GM21786 (cell line): ENCODE measurements around the gene LCAT.
"Not testable (repeated sequence)": the region's sequence is repeated elsewhere in the genome, so short reads cannot be mapped to it uniquely, and the experiment has no call there.

ENCODE experiments used
- ATAC-seq: cut with Tn5 transposase; IDR thresholded peaks from one replicate; pipeline ENCODE4 v1.9.1; 2021; ENCODE audit not compliant: unreplicated experiment

LCAT gene

DNA sequence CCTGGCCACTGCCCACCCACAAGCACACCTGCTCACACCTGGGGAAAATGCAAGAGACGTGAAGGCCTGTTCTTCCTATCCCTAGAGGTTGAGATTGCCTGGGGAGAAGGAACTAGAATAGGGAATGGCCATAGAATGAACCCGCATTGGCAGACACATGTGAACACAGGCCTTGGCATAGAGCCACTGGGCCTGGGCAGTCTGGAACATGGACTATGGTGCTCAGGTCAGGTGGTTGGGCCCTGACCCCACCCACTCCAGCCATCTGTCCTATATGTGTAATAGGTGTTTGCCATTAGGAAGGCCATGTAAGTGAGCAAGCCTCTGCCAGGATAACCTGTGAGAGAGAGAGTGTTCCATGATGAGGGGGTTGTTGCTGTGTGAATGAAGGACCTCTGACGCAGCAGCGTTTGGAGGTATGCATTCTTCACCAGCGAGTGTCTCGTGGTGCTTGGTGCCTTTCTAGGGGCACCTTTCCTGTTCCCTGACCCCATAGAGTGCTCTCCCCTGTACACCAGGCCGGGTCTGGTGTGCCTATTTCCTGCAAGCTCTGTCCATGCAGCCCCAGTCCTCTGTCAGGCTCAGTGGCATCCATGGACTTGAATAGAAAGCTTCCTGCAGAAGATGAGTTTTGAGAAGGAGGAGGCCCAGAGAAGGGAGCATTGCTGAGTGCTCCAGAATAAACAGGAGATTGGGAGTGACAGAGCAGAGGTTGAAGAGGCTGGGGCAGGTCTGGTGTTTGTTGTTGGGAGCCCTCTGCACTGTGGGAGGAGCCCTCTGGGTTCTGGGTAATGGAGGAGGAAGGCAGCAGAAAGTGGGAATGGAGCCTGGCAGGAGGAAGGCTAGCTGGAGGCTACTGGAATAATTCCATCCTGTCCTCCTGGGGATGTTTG, 27.8 kb downstream of the LCAT start:
- ATAC-seq = no peak

DNA sequence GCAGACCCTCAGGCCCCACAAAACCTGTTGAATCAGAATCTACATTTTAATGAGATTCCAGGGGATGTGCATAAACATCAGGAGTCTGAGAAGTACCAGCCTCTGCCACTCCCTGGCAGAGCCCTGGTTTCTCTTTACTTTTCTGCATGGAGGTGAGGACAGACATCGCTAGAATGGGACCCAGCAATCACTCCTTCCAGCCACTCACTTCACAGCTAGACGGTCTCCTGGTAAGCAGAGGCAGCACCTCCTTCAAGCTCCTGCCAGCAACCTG, 28.5 kb downstream of the LCAT start:
- not testable (repeated sequence) for ATAC-seq

DNA sequence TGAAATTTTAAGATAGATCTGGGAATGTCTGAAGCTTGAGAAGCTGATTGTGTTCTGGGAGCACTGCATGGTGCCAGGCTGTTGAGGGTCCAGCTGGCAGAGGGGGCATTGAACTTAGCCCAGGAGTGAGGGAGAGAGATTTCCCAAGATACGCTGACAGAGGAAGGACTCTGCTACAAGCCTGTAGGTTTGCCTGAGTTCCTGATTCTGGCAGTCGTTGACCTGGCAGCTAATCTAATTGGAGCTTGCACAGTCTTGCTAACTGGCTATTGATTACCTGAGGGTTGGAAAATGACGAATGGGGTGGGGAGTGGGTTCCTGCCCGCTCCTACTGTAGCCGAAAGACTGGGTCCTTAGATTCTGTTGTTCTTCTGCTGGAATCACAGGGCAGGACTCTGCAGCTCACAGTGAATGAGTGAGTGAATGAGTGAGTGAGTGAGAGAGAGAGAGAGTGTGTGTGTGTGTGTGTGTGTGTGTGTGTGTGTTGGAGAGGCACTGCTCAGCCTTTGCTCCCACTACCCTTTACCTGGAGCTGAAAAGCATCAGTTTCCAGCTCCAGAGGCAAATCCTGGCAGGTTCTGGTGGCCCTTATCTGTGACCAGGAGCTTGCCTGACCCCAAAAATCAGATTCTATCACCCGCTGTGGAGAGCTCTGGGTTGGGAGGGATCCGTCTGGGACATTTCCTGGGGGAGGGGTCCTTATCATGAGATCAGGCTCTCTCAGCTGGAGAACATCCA, 29.0 kb downstream of the LCAT start:
- ATAC-seq = no peak

DNA sequence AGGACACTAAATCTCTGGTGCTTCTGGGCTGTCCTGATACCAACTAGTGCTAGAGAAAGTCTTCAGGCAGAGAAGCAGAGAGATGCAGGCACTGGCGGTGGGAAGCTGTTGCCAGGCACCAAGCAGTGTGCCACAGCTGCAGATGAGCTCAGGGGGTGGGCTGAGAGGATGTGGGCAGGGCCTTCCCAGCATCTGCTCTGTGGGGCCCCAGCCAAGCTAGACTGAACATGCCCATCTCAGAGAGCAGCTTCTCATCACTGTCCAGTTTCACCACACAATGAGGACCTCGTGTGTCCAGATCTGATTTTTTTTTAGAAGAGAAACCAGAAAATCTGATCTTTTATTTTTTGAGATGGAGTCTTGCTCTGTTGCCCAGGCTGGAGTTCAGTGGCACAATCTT, 33.8 kb downstream of the LCAT start:
- peak; percentile 50 for ATAC-seq

DNA sequence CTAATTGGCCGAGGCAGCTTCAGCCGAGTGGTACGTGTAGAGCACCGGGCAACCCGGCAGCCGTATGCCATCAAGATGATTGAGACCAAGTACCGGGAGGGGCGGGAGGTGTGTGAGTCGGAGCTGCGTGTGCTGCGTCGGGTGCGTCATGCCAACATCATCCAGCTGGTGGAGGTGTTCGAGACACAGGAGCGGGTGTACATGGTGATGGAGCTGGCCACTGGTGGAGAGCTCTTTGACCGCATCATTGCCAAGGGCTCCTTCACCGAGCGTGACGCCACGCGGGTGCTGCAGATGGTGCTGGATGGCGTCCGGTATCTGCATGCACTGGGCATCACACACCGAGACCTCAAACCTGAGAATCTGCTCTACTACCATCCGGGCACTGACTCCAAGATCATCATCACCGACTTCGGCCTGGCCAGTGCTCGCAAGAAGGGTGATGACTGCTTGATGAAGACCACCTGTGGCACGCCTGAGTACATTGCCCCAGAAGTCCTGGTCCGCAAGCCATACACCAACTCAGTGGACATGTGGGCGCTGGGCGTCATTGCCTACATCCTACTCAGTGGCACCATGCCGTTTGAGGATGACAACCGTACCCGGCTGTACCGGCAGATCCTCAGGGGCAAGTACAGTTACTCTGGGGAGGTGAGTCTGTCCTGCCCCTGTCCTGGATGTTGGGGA, 34.7 kb downstream of the LCAT start:
- no peak for ATAC-seq

DNA sequence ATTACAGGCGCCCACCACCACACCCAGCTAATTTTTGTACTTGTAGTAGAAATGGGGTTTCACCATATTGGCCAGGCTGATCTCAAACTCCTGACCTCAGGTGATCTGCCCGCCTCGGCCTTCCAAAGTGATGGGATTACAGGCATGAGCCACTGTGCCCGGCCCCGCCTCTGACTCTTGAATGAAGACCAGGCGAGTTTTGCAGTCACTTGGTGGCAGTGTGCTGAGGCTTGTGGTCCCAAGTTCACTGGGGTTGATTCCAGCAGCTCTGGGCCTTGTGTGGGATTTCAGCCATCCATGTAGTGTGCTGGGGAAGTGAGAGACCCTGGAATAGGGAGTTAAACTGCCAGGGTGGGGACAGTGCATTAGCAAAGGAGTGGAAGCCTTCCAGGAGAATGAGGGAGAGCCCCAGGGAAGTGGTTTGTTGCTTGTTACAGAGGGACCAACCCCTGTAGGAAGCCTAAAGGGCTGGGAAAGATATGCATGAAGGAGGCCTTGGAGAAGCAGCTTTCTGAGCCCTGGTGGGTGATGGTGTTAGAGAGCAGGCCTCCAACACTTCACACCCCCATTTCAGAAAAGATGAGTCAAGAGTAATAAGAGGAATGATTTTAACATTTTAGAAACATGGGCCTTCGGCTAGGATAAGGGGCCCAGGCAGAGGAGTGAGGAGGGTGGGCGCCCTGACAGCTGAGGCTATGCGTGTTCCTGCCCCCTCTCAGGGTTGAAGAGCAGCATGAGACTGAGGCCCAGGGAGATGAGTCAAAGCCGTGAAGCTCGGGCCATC, 36.3 kb downstream of the LCAT start:
- no peak for ATAC-seq

DNA sequence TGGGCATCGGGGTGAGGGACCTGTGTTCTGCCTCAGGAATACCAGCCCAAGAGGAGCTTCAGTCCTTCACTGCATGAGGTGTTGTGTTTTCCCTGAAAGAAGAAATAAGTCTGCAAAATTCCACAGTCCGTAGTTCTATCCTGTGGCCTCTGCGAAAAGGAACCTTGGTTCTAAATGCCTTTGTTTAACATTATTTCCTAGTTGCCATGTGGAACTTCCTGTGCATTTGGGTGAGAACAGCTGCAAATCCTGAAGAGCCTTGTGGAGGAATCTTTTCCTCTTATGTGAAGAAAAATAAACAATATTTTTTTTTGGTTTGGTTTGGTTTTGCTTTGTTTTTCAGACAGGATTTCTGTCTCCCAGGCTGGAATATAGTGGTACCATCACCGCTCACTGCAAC, 41.1 kb downstream of the LCAT start:
- no peak for ATAC-seq

DNA sequence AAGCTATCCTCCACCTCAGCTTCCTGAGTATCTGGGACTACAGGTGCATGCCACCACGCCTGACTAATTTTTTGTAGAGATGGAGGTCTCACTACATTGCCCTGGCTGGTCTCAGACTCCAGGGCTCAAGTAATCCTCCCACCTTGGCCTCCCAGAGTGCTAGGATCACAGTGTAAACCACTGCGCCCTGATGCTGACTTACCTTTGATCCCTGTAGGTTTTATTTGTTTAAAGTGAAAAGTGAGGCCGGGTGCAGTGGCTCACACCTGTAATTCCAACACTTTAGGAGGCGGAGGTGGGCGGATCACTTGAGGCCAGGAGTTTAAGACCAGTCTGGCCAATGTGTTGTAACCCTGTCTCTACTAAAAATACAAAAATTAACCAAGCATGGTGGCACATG, 42.2 kb downstream of the LCAT start:
- no peak for ATAC-seq

DNA sequence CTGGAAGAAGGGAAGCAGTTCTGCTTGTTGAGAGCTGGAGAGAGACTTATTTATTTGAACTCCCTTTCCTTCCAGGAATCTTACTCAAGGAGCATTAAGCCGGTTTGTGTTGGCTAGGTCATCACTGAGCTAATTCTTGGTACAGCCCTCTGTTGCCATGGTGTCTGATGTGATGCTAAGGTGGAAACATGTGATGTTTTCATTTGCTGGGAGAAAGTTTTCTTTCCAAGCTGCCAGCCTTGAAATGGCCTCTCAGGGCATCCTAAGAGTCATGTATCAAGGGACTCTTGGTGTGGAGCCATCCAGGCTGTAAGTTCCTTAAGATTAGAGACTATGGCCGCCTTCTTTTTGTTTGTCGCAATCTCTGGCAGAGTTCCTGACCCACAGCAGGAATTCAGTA, 46.7 kb downstream of the LCAT start:
- ATAC-seq = no peak

DNA sequence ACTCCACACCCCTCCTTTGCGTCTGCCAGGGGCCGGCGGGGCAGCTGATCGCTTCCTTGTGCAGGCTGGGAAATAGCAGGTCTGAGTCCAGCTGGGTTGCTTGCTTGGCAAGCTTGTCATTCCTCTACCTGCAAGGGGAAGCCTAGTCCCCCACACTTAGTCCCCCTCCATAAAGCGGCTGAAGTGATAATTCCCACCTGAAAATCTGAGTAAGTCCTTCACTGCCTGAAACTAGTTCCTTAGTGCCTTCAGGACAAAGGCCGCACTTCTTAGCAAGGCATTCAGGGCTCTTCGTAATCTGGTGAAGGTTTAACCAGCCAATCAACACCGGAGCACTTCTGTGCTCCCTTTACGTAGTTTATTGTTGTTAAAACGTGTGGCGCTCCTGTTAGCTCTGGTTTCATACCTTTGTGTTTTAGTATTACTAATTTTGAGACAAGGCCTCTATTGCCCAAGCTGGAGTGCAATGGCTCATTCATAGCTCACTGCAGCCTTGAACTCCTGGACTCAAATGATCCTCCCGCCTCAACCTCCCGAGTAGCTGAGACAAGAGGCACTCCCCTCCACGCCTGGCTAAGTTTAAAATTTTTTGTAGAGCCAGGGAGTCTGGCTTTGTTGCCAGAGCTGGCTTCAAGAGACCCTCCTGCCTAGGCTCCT, 50.0 kb downstream of the LCAT start:
- no peak for ATAC-seq

DNA sequence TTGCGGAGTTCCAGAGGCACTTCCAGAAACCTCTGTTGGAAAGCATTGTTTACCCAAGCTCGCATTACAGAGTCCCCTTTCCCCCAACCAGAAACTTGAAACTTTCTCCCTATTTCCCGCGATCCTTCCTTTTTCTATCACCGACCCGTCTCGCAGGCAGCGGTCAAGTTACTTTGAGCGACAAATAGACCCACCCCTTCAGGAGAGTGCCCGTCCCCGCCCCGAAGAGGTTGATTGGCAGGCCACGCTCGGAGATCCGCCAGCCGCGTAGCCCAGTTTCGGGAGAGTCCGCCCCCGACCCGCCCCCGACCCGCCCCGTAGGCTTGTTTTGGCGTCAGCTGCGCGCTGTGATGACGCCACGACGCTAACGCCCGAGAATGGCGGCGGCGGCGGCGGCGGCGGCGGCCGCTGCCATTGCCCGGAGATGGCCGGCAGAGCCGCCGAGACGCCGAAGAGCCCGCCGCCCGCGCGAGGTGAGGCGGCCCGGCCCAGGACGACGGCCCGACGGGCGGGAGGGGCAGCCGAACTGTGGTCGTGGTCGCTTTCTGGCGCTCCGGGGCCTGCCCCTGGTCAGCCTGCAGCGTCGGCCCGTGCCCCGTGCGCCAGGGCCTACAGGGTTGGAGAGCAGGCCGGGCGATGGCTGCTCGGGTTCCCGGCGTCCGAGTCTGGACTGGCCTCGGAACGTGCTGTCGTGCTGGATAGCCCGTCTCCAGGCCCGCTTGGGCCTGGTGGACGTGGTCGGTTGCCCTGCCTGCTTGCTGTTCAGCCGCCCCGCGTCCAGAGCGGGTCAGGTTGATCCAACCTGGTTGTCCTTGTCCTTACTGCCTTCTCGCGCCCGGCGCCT, 50.8 kb downstream of the LCAT start, which contains the start of gene PSKH1:
TSS of gene PSKH1 (plus strand) at position 356 of the 844 bp plus-strand sequence. CDS start 15,496 bp downstream, outside the sequence.
- peak; percentile 95 for ATAC-seq

DNA sequence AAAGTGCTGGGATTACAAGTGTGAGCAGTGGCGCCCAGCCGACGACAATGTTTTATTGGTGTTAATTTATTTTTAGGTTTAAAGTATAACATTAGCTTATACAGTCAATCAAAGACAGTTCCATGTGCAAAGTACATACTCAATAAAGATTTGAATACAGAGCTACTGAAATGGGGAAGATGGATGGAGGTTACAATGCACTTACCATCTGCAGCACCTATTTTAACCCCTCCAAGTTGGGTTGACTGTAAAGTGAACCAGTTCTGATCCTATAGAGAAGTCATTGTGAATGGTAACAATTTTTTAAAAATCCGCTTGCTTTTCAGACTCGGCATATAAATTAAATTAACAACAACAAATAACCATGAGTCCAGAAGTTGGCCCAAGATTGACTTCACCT, 51.5 kb downstream of the LCAT start:
- ATAC-seq = no peak
